ACHN (cell line): Measurements from ENCODE around the gene MYEF2.

Experiments
- DNase-seq: peaks from one replicate; pipeline ENCODE4 v3.0.0-alpha.2; 2015
- in situ Hi-C: cut with HindIII; loops from 2 replicates; pipeline ENCODE4 v1.10.0; 2017; ENCODE audit warnings: low sequenced_read_pairs, low pct_ligation_motif_present, low pct_unique_long_range_greater_than_20kb

MYEF2 gene

GRCh38 chr15:48101376-48101961, 76.6 kb downstream of the MYEF2 start:
- in situ Hi-C loops = loop anchor here (25.0 kb wide), 1 partner anchor 136 kb away; no protein-coding TSS in a partner anchor

GRCh38 chr15:48097264-48097663, 80.8 kb downstream of the MYEF2 start:
- DNase-seq = no peak
- in situ Hi-C loops = no loop called here

More at GRCh38 chr15:48101376-48101961, 76.6 kb downstream of the MYEF2 start:
- DNase-seq = no peak

GRCh38 chr15:48096813-48097212, 81.3 kb downstream of the MYEF2 start:
- DNase-seq = peak; percentile 16
- in situ Hi-C loops = no loop called here

GRCh38 chr15:48096355-48096786, 81.7 kb downstream of the MYEF2 start:
- in situ Hi-C loops = no loop called here
- no peak for DNase-seq

- in situ Hi-C loops = no loop called here
- no peak for DNase-seq
These were observed 86.6 kb downstream of the MYEF2 start for GRCh38 chr15:48091522-48091921.

- no peak for DNase-seq
- in situ Hi-C loops = no loop called here
These were observed 87.4 kb downstream of the MYEF2 start for GRCh38 chr15:48090666-48091065.

- in situ Hi-C loops = no loop called here
These were observed 88.0 kb downstream of the MYEF2 start for GRCh38 chr15:48090115-48090514.

GRCh38 chr15:48089702-48090101, 88.4 kb downstream of the MYEF2 start:
- in situ Hi-C loops = no loop called here

More at GRCh38 chr15:48090115-48090514, 88.0 kb downstream of the MYEF2 start:
- no peak for DNase-seq

GRCh38 chr15:48087844-48088243, 90.3 kb downstream of the MYEF2 start:
- DNase-seq = no peak
- in situ Hi-C loops = no loop called here

More at GRCh38 chr15:48089702-48090101, 88.4 kb downstream of the MYEF2 start:
- DNase-seq = no peak

GRCh38 chr15:48086576-48086975, 91.5 kb downstream of the MYEF2 start:
- in situ Hi-C loops = no loop called here
- no peak for DNase-seq

GRCh38 chr15:48086133-48086532, 92.0 kb downstream of the MYEF2 start:
- in situ Hi-C loops = no loop called here
- no peak for DNase-seq

- in situ Hi-C loops = no loop called here
- no peak for DNase-seq
These were observed 92.5 kb downstream of the MYEF2 start for GRCh38 chr15:48085591-48085930.

GRCh38 chr15:48084759-48085590, 93.1 kb downstream of the MYEF2 start:
- DNase-seq = peak; percentile 30
- in situ Hi-C loops = no loop called here
